Measurements from ENCODE around the gene CPNE9. TPM values are rescaled to one million over a fixed set of nuclear protein-coding genes. Genes with fewer than 3 reads are reported as not detected.
A peak's percentile ranks its signal among the peaks of the same experiment; 100 is the strongest.

The CPNE9 gene
- total RNA-seq, 1 donor from 2014 or later: 0.42 TPM

- peaks cover 13% of the 10 kb centered on the region for H3K27me3 Mint-ChIP-seq (ENCODE audit: low read depth)
These were observed 27.1 kb downstream of the CPNE9 start for GRCh38 chr3:9730657-9731205.

GRCh38 chr3:9731206-9732079, 27.8 kb downstream of the CPNE9 start, which contains the start of gene BRPF1:
Gene BRPF1, plus strand, starts transcription at chr3:9731735. Its CDS starts 2,406 bp downstream, at chr3:9734141.
- Mint-ChIP-seq H3K27ac (peak within 1 kb of the TSS; percentile 98), H3K9me3 (no peaks in the 10 kb centered on the region), H3K27me3 (ENCODE audit: low read depth) (peaks cover 9% of the 10 kb centered on the region), H3K4me3 (peak within 1 kb of the TSS; percentile 94), H3K4me1 (peaks cover 27% of the 10 kb centered on the region), H3K36me3 (peaks cover 13% of the 10 kb centered on the region)
- peak; percentile 98 to 100 for DNase-seq (ENCODE audit: low spot score in 2 of 2, unreplicated experiment in 2 of 2)
- no peak for TF ChIP-seq CTCF (IDR thresholded peaks at IDR 0.05; ENCODE audit: unreplicated experiment)

More at GRCh38 chr3:9730657-9731205, 27.1 kb downstream of the CPNE9 start:
- Mint-ChIP-seq H3K4me1 (peaks cover 27% of the 10 kb centered on the region), H3K27ac (peak overlapping the region; percentile 81), H3K36me3 (peaks cover 10% of the 10 kb centered on the region), H3K9me3 (no peaks in the 10 kb centered on the region), H3K4me3 (peak overlapping the region; percentile 94)
- TF ChIP-seq CTCF (IDR thresholded peaks at IDR 0.05; ENCODE audit: unreplicated experiment): no peak
- no peak for DNase-seq (ENCODE audit: low spot score in 2 of 2, unreplicated experiment in 2 of 2)

GRCh38 chr3:9732080-9732739, 28.6 kb downstream of the CPNE9 start:
- peaks cover 5% of the 10 kb centered on the region for H3K27me3 Mint-ChIP-seq (ENCODE audit: low read depth)
- peaks cover 27% of the 10 kb centered on the region for H3K4me1 Mint-ChIP-seq
- H3K4me3 Mint-ChIP-seq: peak overlapping the region; percentile 94
- TF ChIP-seq CTCF (IDR thresholded peaks at IDR 0.05; ENCODE audit: unreplicated experiment): no peak
- peaks cover 17% of the 10 kb centered on the region for H3K36me3 Mint-ChIP-seq
- no peaks in the 10 kb centered on the region for H3K9me3 Mint-ChIP-seq
- DNase-seq (ENCODE audit: low spot score in 2 of 2, unreplicated experiment in 2 of 2): peak in 1 of 2 experiments; percentile 53
- H3K27ac Mint-ChIP-seq: peak overlapping the region; percentile 86

- Mint-ChIP-seq H3K4me1 (peaks cover 23% of the 10 kb centered on the region), H3K36me3 (peaks cover 17% of the 10 kb centered on the region), H3K4me3 (peak overlapping the region; percentile 94), H3K27me3 (ENCODE audit: low read depth) (no peaks in the 10 kb centered on the region), H3K27ac (peak overlapping the region; percentile 86), H3K9me3 (no peaks in the 10 kb centered on the region)
- no peak for DNase-seq (ENCODE audit: low spot score in 2 of 2, unreplicated experiment in 2 of 2)
- no peak for TF ChIP-seq CTCF (IDR thresholded peaks at IDR 0.05; ENCODE audit: unreplicated experiment)
These were observed 29.1 kb downstream of the CPNE9 start for GRCh38 chr3:9732740-9733115.

GRCh38 chr3:9736831-9737230, 33.2 kb downstream of the CPNE9 start:
- no peak for TF ChIP-seq CTCF (IDR thresholded peaks at IDR 0.05; ENCODE audit: unreplicated experiment)
- no peaks in the 10 kb centered on the region for H3K27me3 Mint-ChIP-seq (ENCODE audit: low read depth)
- peaks cover 28% of the 10 kb centered on the region for H3K36me3 Mint-ChIP-seq
- DNase-seq (ENCODE audit: low spot score in 2 of 2, unreplicated experiment in 2 of 2): no peak
- no peak overlapping the region for H3K27ac Mint-ChIP-seq
- H3K4me3 Mint-ChIP-seq: no peak overlapping the region
- no peaks in the 10 kb centered on the region for H3K9me3 Mint-ChIP-seq
- peaks cover 17% of the 10 kb centered on the region for H3K4me1 Mint-ChIP-seq
